HEK293 (cell line): Measurements from ENCODE around the gene EVI5L.
A peak's percentile ranks its signal among the peaks of the same experiment; 100 is the strongest.

Experiments
- BCL6B ChIP-seq: fragments of 450-650 bp; formaldehyde crosslinking; IDR thresholded peaks from 2 replicates; pipeline ENCODE4 v1.5.1; 2017; ENCODE audit warnings: missing biosample characterization, missing genetic modification characterization
- CTCF ChIP-seq: fragments of 450-650 bp; formaldehyde crosslinking; IDR thresholded peaks from 2 replicates; pipeline ENCODE4 v1.5.1; 2016; ENCODE audit warnings: missing biosample characterization, missing genetic modification characterization
- KLF10 ChIP-seq: fragments of 450-650 bp; IDR thresholded peaks from 2 replicates; pipeline ENCODE4 v1.5.1; 2018; ENCODE audit warnings: missing biosample characterization, mild to moderate bottlenecking, missing genetic modification characterization
- KLF7 ChIP-seq: fragments of 450-650 bp; formaldehyde crosslinking; IDR thresholded peaks from 2 replicates; pipeline ENCODE4 v1.5.1; 2016; ENCODE audit warnings: missing biosample characterization, missing genetic modification characterization, borderline replicate concordance
- KLF9 ChIP-seq: fragments of 450-650 bp; formaldehyde crosslinking; IDR thresholded peaks from 2 replicates; pipeline ENCODE4 v1.5.1; 2016; ENCODE audit warnings: missing biosample characterization, missing genetic modification characterization, low read depth
- MYNN ChIP-seq: fragments of 450-650 bp; formaldehyde crosslinking; IDR thresholded peaks from 2 replicates; pipeline ENCODE4 v1.5.1; 2016; ENCODE audit warnings: missing biosample characterization, missing genetic modification characterization, borderline replicate concordance
- PATZ1 ChIP-seq: fragments of 450-650 bp; formaldehyde crosslinking; IDR thresholded peaks from 2 replicates; pipeline ENCODE4 v1.5.1; 2016; ENCODE audit warnings: missing biosample characterization, missing genetic modification characterization
- ZBTB20 ChIP-seq: fragments of 450-650 bp; formaldehyde crosslinking; IDR thresholded peaks from 2 replicates; pipeline ENCODE4 v1.5.1; 2016; ENCODE audit warnings: missing biosample characterization, missing genetic modification characterization
- ZNF133 ChIP-seq: fragments of 450-650 bp; formaldehyde crosslinking; IDR thresholded peaks from 2 replicates; pipeline ENCODE4 v1.5.1; 2016; ENCODE audit warnings: missing biosample characterization, missing genetic modification characterization
- ZNF138 ChIP-seq: fragments of 450-650 bp; formaldehyde crosslinking; IDR thresholded peaks from 2 replicates; pipeline ENCODE4 v1.5.1; 2016; ENCODE audit warnings: missing biosample characterization, missing genetic modification characterization, borderline replicate concordance
- ZNF155 ChIP-seq: fragments of 450-650 bp; formaldehyde crosslinking; IDR thresholded peaks from 2 replicates; pipeline ENCODE4 v1.5.1; 2016; ENCODE audit warnings: missing biosample characterization, missing genetic modification characterization
- ZNF280C ChIP-seq: fragments of 450-650 bp; formaldehyde crosslinking; IDR thresholded peaks from 2 replicates; pipeline ENCODE4 v1.5.1; 2016; ENCODE audit warnings: missing biosample characterization, missing genetic modification characterization
- ZNF280D ChIP-seq: fragments of 450-650 bp; formaldehyde crosslinking; IDR thresholded peaks from 2 replicates; pipeline ENCODE4 v1.5.1; 2016; ENCODE audit warnings: missing biosample characterization, missing genetic modification characterization
- ZNF366 ChIP-seq: fragments of 450-650 bp; formaldehyde crosslinking; conservative IDR thresholded peaks from 2 replicates; pipeline ENCODE4 v1.5.1; 2016; ENCODE audit warnings: missing biosample characterization, missing genetic modification characterization
- ZNF501 ChIP-seq: fragments of 450-650 bp; formaldehyde crosslinking; IDR thresholded peaks from 2 replicates; pipeline ENCODE4 v1.5.1; 2016; ENCODE audit warnings: missing biosample characterization, missing genetic modification characterization
- ZNF513 ChIP-seq: fragments of 450-650 bp; IDR thresholded peaks from 2 replicates; pipeline ENCODE4 v1.5.1; 2018; ENCODE audit warnings: missing biosample characterization, missing genetic modification characterization
- ZNF529 ChIP-seq: fragments of 450-650 bp; formaldehyde crosslinking; IDR thresholded peaks from 2 replicates; pipeline ENCODE4 v1.5.1; 2017; ENCODE audit warnings: missing genetic modification characterization, missing biosample characterization; ENCODE audit not compliant: insufficient replicate concordance
- ZNF571 ChIP-seq: fragments of 450-650 bp; formaldehyde crosslinking; IDR thresholded peaks from 2 replicates; pipeline ENCODE4 v1.5.0; 2017; ENCODE audit warnings: missing biosample characterization, missing genetic modification characterization
- ZNF629 ChIP-seq: fragments of 450-650 bp; formaldehyde crosslinking; IDR thresholded peaks from 2 replicates; pipeline ENCODE4 v1.5.1; 2017; ENCODE audit warnings: missing biosample characterization, missing genetic modification characterization
- ZNF670 ChIP-seq: fragments of 450-650 bp; formaldehyde crosslinking; IDR thresholded peaks from 2 replicates; pipeline ENCODE4 v1.5.1; 2016; ENCODE audit warnings: missing biosample characterization, missing genetic modification characterization, low read depth
- ZNF768 ChIP-seq: fragments of 450-650 bp; formaldehyde crosslinking; IDR thresholded peaks from 2 replicates; pipeline ENCODE4 v1.5.1; 2018; ENCODE audit warnings: missing biosample characterization, mild to moderate bottlenecking, missing genetic modification characterization
- ZNF791 ChIP-seq: fragments of 450-650 bp; formaldehyde crosslinking; IDR thresholded peaks from 2 replicates; pipeline ENCODE4 v1.5.1; 2016; ENCODE audit warnings: missing biosample characterization, missing genetic modification characterization
- ZSCAN18 ChIP-seq: fragments of 450-650 bp; formaldehyde crosslinking; IDR thresholded peaks from 2 replicates; pipeline ENCODE4 v1.5.1; 2016; ENCODE audit warnings: missing biosample characterization, missing genetic modification characterization

EVI5L gene

GRCh38 chr19:7871437-7872305 lies 41.7 kb downstream of the EVI5L start (continued):
- TF ChIP-seq ZNF280D (tag by site-specific recombination) (no peak), ZNF155 (tag by site-specific recombination) (no peak), CTCF (tag by site-specific recombination) (no peak), ZBTB20 (tag by site-specific recombination) (no peak; the same call in 1 of the 2 replicates), BCL6B (tag by site-specific recombination) (no peak), KLF7 (tag by site-specific recombination) (no peak; the same call in 1 of the 2 replicates), ZNF791 (tag by site-specific recombination) (no peak), KLF10 (tag by site-specific recombination) (peak; percentile 84), ZNF513 (tag by site-specific recombination) (no peak), ZSCAN18 (tag by site-specific recombination) (no peak), ZNF529 (no peak), MYNN (tag by site-specific recombination) (no peak), ZNF670 (no peak), ZNF629 (tag by site-specific recombination) (0 out of 2 replicates have a peak, but pooled peaks have one; percentile 41), KLF9 (tag by site-specific recombination) (peak; percentile 100), ZNF280C (tag by site-specific recombination) (no peak), ZNF501 (no peak), ZNF133 (tag by site-specific recombination) (no peak), ZNF571 (tag by site-specific recombination) (no peak), ZNF768 (tag by site-specific recombination) (no peak), ZNF138 (tag by site-specific recombination) (no peak), PATZ1 (peak; percentile 36; the same call in 1 of the 2 replicates), ZNF366 (tag by site-specific recombination) (peak; percentile 96)
